ENCODE results near the gene ADGRG7. TPM values are rescaled to one million over a fixed set of nuclear protein-coding genes. Genes with fewer than 3 reads are reported as not detected.

The ADGRG7 gene
- polyA plus RNA-seq, 2 of the 4 experiments (the other 2 are of a cell fraction): 0.09 TPM; not detected in 1

DNA sequence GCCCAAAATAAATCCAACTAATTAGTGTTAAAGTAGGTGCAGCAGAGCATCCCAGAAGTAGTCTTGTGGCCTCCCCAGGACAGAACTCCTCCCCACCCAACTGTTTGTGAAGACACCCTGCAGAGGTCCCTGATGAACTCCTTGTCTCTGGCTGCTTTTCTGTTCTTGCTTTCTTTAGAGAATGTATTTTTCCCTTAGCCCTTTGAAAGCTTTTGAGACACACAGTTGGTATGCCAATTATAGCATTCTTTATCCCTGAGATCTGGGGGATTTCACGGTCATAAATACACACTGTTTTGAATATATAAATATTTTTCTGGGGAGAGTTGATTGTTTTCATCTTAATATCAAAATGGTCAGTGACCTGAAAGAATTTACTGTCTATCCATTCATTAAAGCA, 109.7 kb downstream of the ADGRG7 start:
- ATAC-seq (no peak), DNase-seq (ENCODE audit: low read depth in 1 of 2, low spot score in 1 of 2) (no peak), FAIRE-seq (no peak)
- ChIA-PET CTCF (no interaction called here), POLR2A (interaction anchor here (1.2 kb wide), 1 partner anchor 9 kb away, joined by 4 read pairs; no protein-coding TSS in a partner anchor)
- Histone ChIP-seq H3K27ac (no peak overlapping the region), H3K4me2 (no peak overlapping the region), H3K9me3 (no peaks in the 10 kb centered on the region), H3K4me1 (peaks cover 10% of the 10 kb centered on the region; the same call in 1 of the 3 replicates), H3K4me3 (no peak overlapping the region)
- WGBS (ENCODE audit: missing lambda C conversion rate): 77% methylated on average over 1 of the region's 1 CpG
- TF ChIP-seq FOSL2 (IDR thresholded peaks at IDR 0.05): no peak
- TF ChIP-seq FOSL2 (CRISPR knock-in tag; IDR thresholded peaks at IDR 0.05): no peak
- TF ChIP-seq MAFK (IDR thresholded peaks at IDR 0.05; ENCODE audit: partially characterized antibody): no peak
- TF ChIP-seq EP300 (IDR thresholded peaks at IDR 0.05): no peak
- no peak for TF ChIP-seq ATOH8 (CRISPR knock-in tag; IDR thresholded peaks at IDR 0.05; ENCODE audit: low read depth)
- TF ChIP-seq CBX2 (IDR thresholded peaks at IDR 0.05; ENCODE audit: borderline replicate concordance, low read depth): no peak

DNA sequence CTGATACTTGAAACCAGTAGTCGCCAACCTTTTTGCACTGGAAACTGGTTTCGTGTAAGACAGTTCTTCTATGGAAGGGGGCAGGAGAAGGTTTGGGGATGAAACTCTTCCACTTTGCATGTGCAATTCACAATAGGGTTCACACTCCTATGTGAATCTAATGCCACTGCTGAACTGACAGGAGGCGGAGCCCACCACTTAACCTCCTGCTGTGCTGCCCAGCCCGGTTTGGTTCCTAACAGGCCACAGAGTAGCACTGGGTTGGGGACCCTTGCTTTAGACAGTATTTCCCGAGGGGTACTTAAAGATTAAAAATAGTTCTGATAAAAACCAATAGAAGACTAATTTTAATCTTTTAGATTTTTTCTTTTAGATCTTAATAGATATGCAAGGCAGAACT, 111.0 kb downstream of the ADGRG7 start:
- Histone ChIP-seq H3K4me2 (no peak overlapping the region), H3K27ac (no peak overlapping the region), H3K9me3 (no peaks in the 10 kb centered on the region), H3K4me1 (peaks cover 10% of the 10 kb centered on the region; the same call in 1 of the 3 replicates), H3K4me3 (no peak overlapping the region)
- no peak for FAIRE-seq
- ATAC-seq: no peak
- DNase-seq (ENCODE audit: low read depth in 1 of 2, low spot score in 1 of 2): no peak
- 90% methylated on average over 5 of the region's 5 CpGs for WGBS (ENCODE audit: missing lambda C conversion rate)
- POLR2A ChIA-PET: no interaction called here
- TF ChIP-seq EP300 (IDR thresholded peaks at IDR 0.05) (no peak), ZSCAN20 (CRISPR knock-in tag; IDR thresholded peaks at IDR 0.05) (no peak), FOSB (CRISPR knock-in tag; IDR thresholded peaks at IDR 0.05) (no peak), POLR2A (IDR thresholded peaks at IDR 0.05; ENCODE audit: low read length) (no peak)
- CTCF ChIA-PET: no interaction called here

DNA sequence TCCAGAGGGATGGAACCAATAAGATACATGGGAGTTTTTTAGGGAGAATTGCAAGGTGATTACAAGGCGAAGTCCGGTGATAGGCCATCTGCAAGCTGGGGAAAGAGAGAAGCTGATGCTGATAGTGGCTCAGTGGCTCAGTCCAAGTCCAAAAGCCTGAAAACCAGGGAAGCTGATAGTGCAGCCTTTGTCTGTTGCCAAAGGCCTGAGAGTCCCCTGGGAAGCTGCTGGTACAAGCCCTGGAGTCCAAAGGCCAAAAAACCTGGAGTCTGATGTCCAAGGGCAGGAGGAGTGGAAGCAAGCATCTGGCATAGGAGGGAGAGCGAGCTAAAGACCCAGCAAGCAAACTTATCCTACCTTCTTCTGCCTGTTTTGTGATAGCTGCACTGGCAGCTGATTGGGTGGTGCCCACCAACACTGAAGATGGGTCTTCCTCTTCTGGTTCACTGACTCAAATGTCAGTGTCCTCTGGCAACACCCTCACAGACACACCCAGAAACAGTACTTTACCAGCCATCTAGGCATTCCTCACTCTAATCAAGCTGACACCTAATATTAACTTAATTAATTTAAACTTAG, 116.6 kb downstream of the ADGRG7 start:
- DNase-seq (ENCODE audit: low read depth in 1 of 2, low spot score in 1 of 2) (no peak), ATAC-seq (no peak; a peak in 2 of 6 replicates), FAIRE-seq (no peak)
- TF ChIP-seq USF2 (IDR thresholded peaks at IDR 0.05) (no peak), ATOH8 (CRISPR knock-in tag; IDR thresholded peaks at IDR 0.05; ENCODE audit: low read depth) (no peak), GATA3 (IDR thresholded peaks at IDR 0.05; ENCODE audit: borderline replicate concordance) (no peak), BHLHE40 (IDR thresholded peaks at IDR 0.05; ENCODE audit: low read depth, low read length) (no peak), JUN (IDR thresholded peaks at IDR 0.05) (no peak), EHF (CRISPR knock-in tag; IDR thresholded peaks at IDR 0.05) (no peak), POLR2AphosphoS2 (conservative IDR thresholded peaks at IDR 0.05; ENCODE audit: low read length) (no peak), HOXB13 (CRISPR knock-in tag; IDR thresholded peaks at IDR 0.05; ENCODE audit: low read depth) (no peak), MAFK (IDR thresholded peaks at IDR 0.05; ENCODE audit: partially characterized antibody) (no peak), TP53 (CRISPR knock-in tag; IDR thresholded peaks at IDR 0.05) (no peak), ZSCAN20 (CRISPR knock-in tag; IDR thresholded peaks at IDR 0.05) (no peak), FOSL2 (IDR thresholded peaks at IDR 0.05) (no peak), FOSL2 (CRISPR knock-in tag; IDR thresholded peaks at IDR 0.05) (no peak), RCOR1 (IDR thresholded peaks at IDR 0.05; ENCODE audit: low read depth, low read length) (no peak), FOXS1 (CRISPR knock-in tag; IDR thresholded peaks at IDR 0.05) (no peak), RFX5 (IDR thresholded peaks at IDR 0.05) (no peak)
- Histone ChIP-seq H3K27ac (no peak overlapping the region), H3K4me3 (no peak overlapping the region), H3K9me3 (no peaks in the 10 kb centered on the region), H3K4me1 (no peaks in the 10 kb centered on the region; the same call in 2 of the 3 replicates), H3K4me2 (no peak overlapping the region)
- WGBS (ENCODE audit: missing lambda C conversion rate): 95% methylated on average over 3 of the region's 3 CpGs
- POLR2A ChIA-PET: no interaction called here
- CTCF ChIA-PET: interaction anchor here (0.6 to 3.4 kb wide), 8 partner anchors 8 to 558 kb away, joined by 3 to 12 read pairs (median 4); no protein-coding TSS in a partner anchor
